Bronchial epithelial cell (primary cell): ENCODE measurements around the gene PCDHGA7. TPM values are rescaled to one million over a fixed set of nuclear protein-coding genes. Genes with fewer than 3 reads are reported as not detected.
"Not testable (repeated sequence)": the region's sequence is repeated elsewhere in the genome, so short reads cannot be mapped to it uniquely, and the experiment has no call there.

Source experiments
- DNase-seq: peaks from one replicate; pipeline ENCODE4 v3.0.0-alpha.2; 2010; ENCODE audit warnings: low read depth
- FAIRE-seq: peaks from 2 replicates; lab custom pipeline; 2011; peaks lifted over from hg19 to GRCh38; lab: Jason Lieb, UNC
- H3K27me3 ChIP-seq: 2 replicates; pipeline ENCODE4 v1.5.1; 2011; ENCODE audit warnings: low read length; ENCODE audit not compliant: control insufficient read depth, insufficient read depth
- H3K36me3 ChIP-seq: 2 replicates; pipeline ENCODE4 v1.5.1; 2011; ENCODE audit warnings: low read length; ENCODE audit not compliant: control insufficient read depth, insufficient read depth
- H3K4me3 ChIP-seq: 2 replicates; pipeline ENCODE4 v1.5.1; 2011; ENCODE audit warnings: mild to moderate bottlenecking, low read depth, low read length, control low read depth
- total RNA-seq: library from RNA; depleted of rRNA; stranded (reverse); fragments of >200 nt; gene quantifications from 2 replicates; pipeline ENCODE4 v1.2.1, GENCODE V29; 2014
- TF ChIP-seq, protein P1 (sequence below): IDR thresholded peaks from 2 replicates; pipeline ENCODE4 v1.5.1; 2011; ENCODE audit warnings: mild to moderate bottlenecking, moderate library complexity, low read length, control low read depth, inconsistent platforms; ENCODE audit not compliant: insufficient read depth, severe bottlenecking

Gene PCDHGA7
- total RNA-seq, 1 donor from 2014 or later, result under 0.01 TPM

GRCh38 chr5:141343953-141344463, 38.5 kb upstream of the PCDHGA7 start:
- FAIRE-seq, result no peak

GRCh38 chr5:141345327-141345726, 37.2 kb upstream of the PCDHGA7 start:
- TF ChIP-seq, protein P1, sequence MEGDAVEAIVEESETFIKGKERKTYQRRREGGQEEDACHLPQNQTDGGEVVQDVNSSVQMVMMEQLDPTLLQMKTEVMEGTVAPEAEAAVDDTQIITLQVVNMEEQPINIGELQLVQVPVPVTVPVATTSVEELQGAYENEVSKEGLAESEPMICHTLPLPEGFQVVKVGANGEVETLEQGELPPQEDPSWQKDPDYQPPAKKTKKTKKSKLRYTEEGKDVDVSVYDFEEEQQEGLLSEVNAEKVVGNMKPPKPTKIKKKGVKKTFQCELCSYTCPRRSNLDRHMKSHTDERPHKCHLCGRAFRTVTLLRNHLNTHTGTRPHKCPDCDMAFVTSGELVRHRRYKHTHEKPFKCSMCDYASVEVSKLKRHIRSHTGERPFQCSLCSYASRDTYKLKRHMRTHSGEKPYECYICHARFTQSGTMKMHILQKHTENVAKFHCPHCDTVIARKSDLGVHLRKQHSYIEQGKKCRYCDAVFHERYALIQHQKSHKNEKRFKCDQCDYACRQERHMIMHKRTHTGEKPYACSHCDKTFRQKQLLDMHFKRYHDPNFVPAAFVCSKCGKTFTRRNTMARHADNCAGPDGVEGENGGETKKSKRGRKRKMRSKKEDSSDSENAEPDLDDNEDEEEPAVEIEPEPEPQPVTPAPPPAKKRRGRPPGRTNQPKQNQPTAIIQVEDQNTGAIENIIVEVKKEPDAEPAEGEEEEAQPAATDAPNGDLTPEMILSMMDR, result no peak
- Histone ChIP-seq H3K36me3 (no peaks in the 10 kb centered on the region), H3K27me3 (no peaks in the 10 kb centered on the region), H3K4me3 (no peak overlapping the region)
- FAIRE-seq, result no peak
- DNase-seq, result no peak

More at GRCh38 chr5:141343953-141344463, 38.5 kb upstream of the PCDHGA7 start:
- Histone ChIP-seq H3K27me3 (no peaks in the 10 kb centered on the region), H3K36me3 (no peaks in the 10 kb centered on the region), H3K4me3 (peak overlapping the region; percentile 2)
- TF ChIP-seq, protein P1, result no peak
- DNase-seq, result no peak

- H3K36me3 ChIP-seq, FAIRE-seq, H3K27me3 ChIP-seq, DNase-seq, H3K4me3 ChIP-seq: not testable (repeated sequence)
Measured at GRCh38 chr5:141346017-141346416, 36.5 kb upstream of the PCDHGA7 start.

GRCh38 chr5:141349917-141350619, 32.5 kb upstream of the PCDHGA7 start, which contains the start of gene PCDHGB1:
TSS of gene PCDHGB1 (plus strand) at chr5:141350099. CDS start at chr5:141350261, 162 bp downstream.
- DNase-seq, result peak; percentile 18
- H3K4me3 ChIP-seq, result peak within 1 kb of the TSS; percentile 9
- peak; percentile 23 for FAIRE-seq
- no peaks in the 10 kb centered on the region for H3K36me3 ChIP-seq
- TF ChIP-seq, protein P1, result peak; percentile 58
- no peaks in the 10 kb centered on the region for H3K27me3 ChIP-seq

DNA sequence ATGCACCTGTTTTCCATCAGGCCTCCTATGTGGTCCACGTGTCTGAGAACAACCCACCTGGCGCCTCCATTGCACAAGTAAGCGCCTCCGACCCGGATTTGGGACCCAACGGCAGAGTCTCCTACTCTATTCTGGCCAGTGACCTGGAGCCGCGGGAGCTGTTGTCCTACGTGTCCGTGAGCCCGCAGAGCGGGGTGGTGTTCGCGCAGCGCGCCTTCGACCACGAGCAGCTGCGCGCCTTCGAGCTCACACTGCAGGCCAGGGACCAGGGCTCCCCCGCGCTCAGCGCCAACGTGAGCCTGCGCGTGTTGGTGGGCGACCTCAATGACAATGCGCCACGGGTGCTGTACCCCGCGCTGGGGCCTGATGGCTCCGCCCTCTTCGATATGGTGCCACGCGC, 31.0 kb upstream of the PCDHGA7 start:
- Histone ChIP-seq H3K27me3 (no peaks in the 10 kb centered on the region), H3K36me3 (no peaks in the 10 kb centered on the region), H3K4me3 (no peak overlapping the region)
- TF ChIP-seq, protein P1, result no peak
- FAIRE-seq (no peak), DNase-seq (no peak)

DNA sequence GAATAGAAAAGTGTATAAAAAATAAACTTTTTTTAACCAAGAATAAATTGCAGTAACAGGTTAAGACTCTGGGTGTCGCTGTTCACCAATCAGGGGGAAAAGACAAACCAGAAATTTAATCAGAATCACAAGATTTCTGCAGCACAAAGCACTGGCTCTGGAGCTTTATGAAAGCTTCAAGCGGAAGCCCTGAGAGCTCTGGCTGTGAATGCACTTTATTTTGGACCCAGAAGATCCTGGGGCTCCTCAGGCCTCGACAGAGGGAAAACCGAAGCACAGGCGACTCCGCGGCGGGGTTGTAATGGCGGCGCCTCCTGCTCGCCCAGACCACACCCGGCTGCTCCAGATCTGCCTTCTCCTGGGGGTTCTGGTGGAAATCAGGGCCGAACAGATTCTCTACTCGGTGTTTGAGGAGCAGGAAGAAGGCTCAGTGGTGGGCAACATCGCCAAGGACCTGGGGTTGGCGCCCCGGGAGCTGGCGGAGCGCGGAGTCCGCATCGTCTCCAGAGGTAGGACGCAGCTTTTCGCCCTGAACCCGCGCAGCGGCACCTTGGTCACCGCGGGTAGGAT, 27.6 kb upstream of the PCDHGA7 start, which contains the start of gene PCDHGA4:
TSS of gene PCDHGA4 (plus strand) at position 122 of the 570 bp plus-strand sequence. CDS start at position 209, 87 bp downstream.
- no peaks in the 10 kb centered on the region for H3K36me3 ChIP-seq
- DNase-seq (no peak), FAIRE-seq (no peak)
- peak within 1 kb of the TSS; percentile 3 for H3K4me3 ChIP-seq
- peaks cover 3% of the 10 kb centered on the region for H3K27me3 ChIP-seq
- TF ChIP-seq, protein P1, result peak; percentile 15
